Measurements from ENCODE around the gene PLXNA4. TPM values are rescaled to one million over a fixed set of nuclear protein-coding genes. Genes with fewer than 3 reads are reported as not detected.

PLXNA4 gene
- total RNA-seq, 2 donors from 2014 or later, result 12.2 to 27.7 TPM

DNA sequence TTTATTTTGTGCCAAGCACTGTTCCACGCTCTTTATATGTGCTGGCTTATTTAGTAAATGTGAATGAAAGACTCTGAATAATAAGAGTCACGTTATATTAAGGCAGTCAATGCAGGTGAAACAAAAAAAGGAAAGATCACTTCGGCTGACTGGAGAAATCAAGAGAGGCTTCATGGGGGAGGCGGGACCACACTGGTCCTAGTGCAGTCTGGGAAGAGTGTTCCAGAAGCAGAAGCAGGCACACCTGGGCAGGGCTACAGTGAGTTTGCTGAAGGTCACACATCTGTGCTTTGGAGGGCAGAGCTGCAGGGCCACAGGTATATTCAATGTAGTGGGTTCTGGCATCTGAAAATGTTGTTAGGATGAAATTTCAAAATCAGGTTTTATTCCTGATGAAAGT is 176.9 kb downstream of the PLXNA4 start:
- TF ChIP-seq CTCF (IDR thresholded peaks at IDR 0.05), result no peak
- no peaks in the 10 kb centered on the region for H3K36me3 ChIP-seq
- H3K27ac ChIP-seq, result no peak overlapping the region
- no peaks in the 10 kb centered on the region for H3K27me3 ChIP-seq (replicated peaks; ENCODE audit: insufficient read depth)
- ATAC-seq (ENCODE audit: insufficient number of reproducible peaks, low FRiP score, low read depth) (no peak), DNase-seq (ENCODE audit: low spot score) (no peak)
- H3K9me3 ChIP-seq, result no peaks in the 10 kb centered on the region
- H3K4me1 ChIP-seq (ENCODE audit: control insufficient read depth in 1 of 2, low read depth in 2 of 2), result peaks cover 11 to 73% of the 10 kb centered on the region in 2 donors
- no peak overlapping the region for H3K4me3 ChIP-seq

GRCh38 chr7:132398253-132398925 is 177.9 kb downstream of the PLXNA4 start:
- H3K27me3 ChIP-seq (replicated peaks; ENCODE audit: insufficient read depth), result no peaks in the 10 kb centered on the region
- H3K4me3 ChIP-seq, result no peak overlapping the region
- H3K27ac ChIP-seq, result no peak overlapping the region
- H3K9me3 ChIP-seq, result no peaks in the 10 kb centered on the region
- H3K36me3 ChIP-seq, result no peaks in the 10 kb centered on the region
- TF ChIP-seq CTCF (IDR thresholded peaks at IDR 0.05), result no peak
- ATAC-seq (ENCODE audit: insufficient number of reproducible peaks, low FRiP score, low read depth) (no peak), DNase-seq (ENCODE audit: low spot score) (no peak)
- peaks cover 11 to 74% of the 10 kb centered on the region in 2 donors for H3K4me1 ChIP-seq (ENCODE audit: control insufficient read depth in 1 of 2, low read depth in 2 of 2)

- peaks cover 0 to 62% of the 10 kb centered on the region in 2 donors for H3K4me1 ChIP-seq (ENCODE audit: control insufficient read depth in 1 of 2, low read depth in 2 of 2)
- no peak for TF ChIP-seq CTCF (IDR thresholded peaks at IDR 0.05)
Observed at GRCh38 chr7:132397070-132397469, 179.2 kb downstream of the PLXNA4 start.

DNA sequence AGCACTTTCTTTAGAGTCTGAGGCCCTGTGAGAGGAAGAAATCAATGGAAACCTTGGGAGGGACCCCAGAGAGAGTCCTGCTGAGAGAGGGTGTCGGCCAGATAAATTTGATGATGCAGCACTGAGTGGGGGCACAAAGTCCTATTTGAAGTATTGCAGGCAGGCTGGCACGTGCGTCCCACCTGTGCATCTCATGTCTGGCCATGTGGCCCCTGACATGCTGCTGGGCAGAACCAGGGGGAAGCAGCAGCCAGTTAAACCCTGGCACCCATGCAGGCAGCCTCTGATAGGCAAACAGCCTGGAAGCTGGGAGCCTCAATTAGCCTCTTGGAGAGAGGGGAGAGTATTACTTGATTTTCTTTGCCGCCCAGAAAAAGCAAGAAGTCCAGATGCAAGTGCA is 180.9 kb downstream of the PLXNA4 start:
- TF ChIP-seq CTCF (IDR thresholded peaks at IDR 0.05), result no peak
- no peaks in the 10 kb centered on the region for H3K27me3 ChIP-seq (replicated peaks; ENCODE audit: insufficient read depth)
- ATAC-seq (ENCODE audit: insufficient number of reproducible peaks, low FRiP score, low read depth) (no peak), DNase-seq (ENCODE audit: low spot score) (no peak)
- H3K36me3 ChIP-seq, result no peaks in the 10 kb centered on the region
- no peak overlapping the region for H3K4me3 ChIP-seq
- no peaks in the 10 kb centered on the region for H3K9me3 ChIP-seq
- no peak overlapping the region for H3K27ac ChIP-seq
- peaks cover 0 to 53% of the 10 kb centered on the region in 2 donors for H3K4me1 ChIP-seq (ENCODE audit: control insufficient read depth in 1 of 2, low read depth in 2 of 2)

More at GRCh38 chr7:132397070-132397469, 179.2 kb downstream of the PLXNA4 start:
- H3K9me3 ChIP-seq, result no peaks in the 10 kb centered on the region
- DNase-seq (ENCODE audit: low spot score), result no peak
- no peaks in the 10 kb centered on the region for H3K36me3 ChIP-seq
- H3K27me3 ChIP-seq (replicated peaks; ENCODE audit: insufficient read depth), result no peaks in the 10 kb centered on the region
- no peak overlapping the region for H3K4me3 ChIP-seq
- ATAC-seq (ENCODE audit: insufficient number of reproducible peaks, low FRiP score, low read depth), result no peak
- no peak overlapping the region for H3K27ac ChIP-seq

DNA sequence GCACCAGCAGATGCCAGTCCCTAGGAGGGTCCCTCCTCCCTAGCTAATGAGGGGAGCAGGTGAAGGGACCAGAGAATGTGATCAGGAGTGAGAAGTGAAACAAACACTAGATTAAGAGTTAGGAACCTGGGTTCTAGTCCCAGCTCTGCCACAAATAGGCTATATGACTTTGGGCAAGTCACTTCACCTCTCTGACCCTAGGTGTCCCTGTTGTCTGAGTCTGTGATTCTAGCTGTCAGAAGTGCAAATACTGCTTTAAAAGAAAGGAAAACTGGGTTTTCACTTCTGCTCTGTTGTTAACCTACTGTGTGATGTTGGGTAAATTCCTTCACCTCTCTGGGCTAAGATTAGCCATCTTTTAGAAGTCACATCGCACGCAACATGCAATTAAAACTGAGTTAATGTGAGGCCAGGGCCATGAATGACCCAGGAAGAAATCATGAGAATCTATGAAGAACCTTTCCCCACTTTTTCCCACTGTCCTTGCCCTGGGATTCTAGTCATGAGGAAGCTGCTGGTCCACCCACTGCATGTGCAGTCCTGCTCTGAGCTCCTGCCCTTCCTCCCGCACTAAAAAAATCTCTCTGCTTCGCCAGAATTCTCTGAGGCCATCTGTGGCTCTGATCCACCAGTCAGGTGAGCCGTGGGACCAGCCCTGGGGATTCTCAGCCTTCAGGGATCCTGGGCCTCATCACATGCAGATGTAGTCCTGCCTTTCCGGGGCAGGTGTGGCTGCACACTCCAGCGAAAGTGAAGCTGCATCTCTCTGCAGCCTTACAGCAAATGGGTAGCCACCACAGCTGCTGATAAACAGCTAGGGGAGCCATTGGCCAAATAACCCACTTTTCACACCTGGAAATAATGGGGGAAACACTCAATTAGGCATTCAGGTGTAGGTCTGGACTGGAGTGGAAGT is 181.7 kb downstream of the PLXNA4 start:
- Histone ChIP-seq H3K27ac (no peak overlapping the region), H3K4me1 (ENCODE audit: control insufficient read depth in 1 of 2, low read depth in 2 of 2) (peaks cover 0 to 44% of the 10 kb centered on the region in 2 donors), H3K9me3 (no peaks in the 10 kb centered on the region), H3K4me3 (no peak overlapping the region), H3K27me3 (replicated peaks; ENCODE audit: insufficient read depth) (no peaks in the 10 kb centered on the region), H3K36me3 (no peaks in the 10 kb centered on the region)
- peak; percentile 11 for TF ChIP-seq CTCF (IDR thresholded peaks at IDR 0.05)
- no peak for DNase-seq (ENCODE audit: low spot score)
- ATAC-seq (ENCODE audit: insufficient number of reproducible peaks, low FRiP score, low read depth), result no peak

Measured in thoracic aorta (tissue), 2 donors.